Left cardiac atrium (tissue), 4 donors: ENCODE data around the gene CCNL2. TPM values are rescaled to one million over a fixed set of nuclear protein-coding genes. Genes with fewer than 3 reads are reported as not detected.

ENCODE experiments used
- ATAC-seq, 2 donors: fragments of 200-7000 bp; cut with Tn5 transposase; one replicate each; pipeline ENCODE4 v1.9.1; 2020; ENCODE audit warnings: mild to moderate bottlenecking in 2 of 2, moderate library complexity in 2 of 2
- DNase-seq: peaks from one replicate; pipeline ENCODE4 v3.0.0-alpha.2; 2020
- intact Hi-C, 2 donors: fragments of 100-400 bp; cut with DNase I; formaldehyde crosslinking; loops; one replicate each; pipeline versions ENCODE4 v1.14.1 to v1.15.1; 2022 to 2023
- total RNA-seq, 2 donors: library from RNA; stranded (reverse); fragmentation: NEBNext Ultra II Directional; extraction: Animal tissue kit (Norgen Biotek cat#: 25700); gene quantifications; one replicate each; pipeline ENCODE4 v1.2.1, GENCODE V29; 2021
- donor health status: DM: no; HTN: yes; CAD: no.
- donor health status: DM: no; HTN: yes; CAD: no; lungs with severe emphysema.
- donor health status: DM: yes; HTN: yes; CAD: no.
- donor health status: Dilated cardiomyopathy.

Gene CCNL2
- total RNA-seq, 2 donors from 2014 or later: 56.0 to 89.0 TPM

GRCh38 chr1:1351511-1352427 is 47.4 kb downstream of the CCNL2 start:
- intact Hi-C loops: no loop called here
- DNase-seq: peak; percentile 58
- peak; percentile 19 to 23 for ATAC-seq

- DNase-seq (peak; percentile 72), ATAC-seq (peak; percentile 20 to 69)
- intact Hi-C loops: no loop called here
Measured at GRCh38 chr1:1349256-1350012, 49.7 kb downstream of the CCNL2 start, which contains the start of gene DVL1. Gene DVL1 (minus strand): TSS chr1:1349418. CDS start chr1:1349065, 353 bp downstream.

GRCh38 chr1:1348420-1349255 is 50.5 kb downstream of the CCNL2 start:
- ATAC-seq: peak in 1 of 2 donors; percentile 2
- intact Hi-C loops: no loop called here
- no peak for DNase-seq

GRCh38 chr1:1347663-1348419 is 51.3 kb downstream of the CCNL2 start:
- intact Hi-C loops: no loop called here
- peak; percentile 14 to 17 for ATAC-seq
- DNase-seq: no peak

GRCh38 chr1:1347026-1347595 is 52.0 kb downstream of the CCNL2 start:
- intact Hi-C loops: no loop called here
- DNase-seq (no peak), ATAC-seq (no peak)

- DNase-seq (no peak), ATAC-seq (no peak)
- intact Hi-C loops: no loop called here
Measured at GRCh38 chr1:1346501-1346890, 52.6 kb downstream of the CCNL2 start.

- ATAC-seq: no peak
- no peak for DNase-seq
- intact Hi-C loops: no loop called here
Measured at GRCh38 chr1:1345860-1346500, 53.2 kb downstream of the CCNL2 start.

GRCh38 chr1:1345384-1345783 is 53.8 kb downstream of the CCNL2 start:
- DNase-seq: no peak
- intact Hi-C loops: no loop called here
- ATAC-seq: no peak

GRCh38 chr1:1344655-1345361 is 54.3 kb downstream of the CCNL2 start:
- intact Hi-C loops: no loop called here
- ATAC-seq: peak in 1 of 2 donors; percentile 15
- DNase-seq: no peak

- ATAC-seq (no peak), DNase-seq (no peak)
- intact Hi-C loops: no loop called here
Measured at GRCh38 chr1:1343811-1344421, 55.2 kb downstream of the CCNL2 start.

GRCh38 chr1:1342584-1343115 is 56.5 kb downstream of the CCNL2 start:
- intact Hi-C loops: no loop called here
- DNase-seq: no peak
- no peak for ATAC-seq

- DNase-seq (no peak), ATAC-seq (no peak)
- intact Hi-C loops: no loop called here
Measured at GRCh38 chr1:1342061-1342562, 57.0 kb downstream of the CCNL2 start.

- intact Hi-C loops: no loop called here
- no peak for DNase-seq
- ATAC-seq: no peak
Measured at GRCh38 chr1:1341549-1342021, 57.5 kb downstream of the CCNL2 start.

- DNase-seq: no peak
- ATAC-seq: no peak
- intact Hi-C loops: no loop called here
Measured at GRCh38 chr1:1340791-1341548, 58.2 kb downstream of the CCNL2 start.

- ATAC-seq (no peak), DNase-seq (no peak)
- intact Hi-C loops: no loop called here
Measured at GRCh38 chr1:1340185-1340584, 59.0 kb downstream of the CCNL2 start.

- DNase-seq (no peak), ATAC-seq (no peak)
- intact Hi-C loops: no loop called here
Measured at GRCh38 chr1:1338278-1338677, 60.9 kb downstream of the CCNL2 start.
